ENCODE results near the gene PDGFB.

- TF ChIP-seq, protein P1, sequence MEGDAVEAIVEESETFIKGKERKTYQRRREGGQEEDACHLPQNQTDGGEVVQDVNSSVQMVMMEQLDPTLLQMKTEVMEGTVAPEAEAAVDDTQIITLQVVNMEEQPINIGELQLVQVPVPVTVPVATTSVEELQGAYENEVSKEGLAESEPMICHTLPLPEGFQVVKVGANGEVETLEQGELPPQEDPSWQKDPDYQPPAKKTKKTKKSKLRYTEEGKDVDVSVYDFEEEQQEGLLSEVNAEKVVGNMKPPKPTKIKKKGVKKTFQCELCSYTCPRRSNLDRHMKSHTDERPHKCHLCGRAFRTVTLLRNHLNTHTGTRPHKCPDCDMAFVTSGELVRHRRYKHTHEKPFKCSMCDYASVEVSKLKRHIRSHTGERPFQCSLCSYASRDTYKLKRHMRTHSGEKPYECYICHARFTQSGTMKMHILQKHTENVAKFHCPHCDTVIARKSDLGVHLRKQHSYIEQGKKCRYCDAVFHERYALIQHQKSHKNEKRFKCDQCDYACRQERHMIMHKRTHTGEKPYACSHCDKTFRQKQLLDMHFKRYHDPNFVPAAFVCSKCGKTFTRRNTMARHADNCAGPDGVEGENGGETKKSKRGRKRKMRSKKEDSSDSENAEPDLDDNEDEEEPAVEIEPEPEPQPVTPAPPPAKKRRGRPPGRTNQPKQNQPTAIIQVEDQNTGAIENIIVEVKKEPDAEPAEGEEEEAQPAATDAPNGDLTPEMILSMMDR (IDR thresholded peaks at IDR 0.05; ENCODE audit: insufficient read depth, low read length), result no peak
- TF ChIP-seq SPI1 (IDR thresholded peaks at IDR 0.05; ENCODE audit: borderline replicate concordance, low read depth) (no peak), GABPA (IDR thresholded peaks at IDR 0.05; ENCODE audit: low read depth) (no peak)
These were observed 4.4 kb upstream of the PDGFB start for GRCh38 chr22:39249086-39249704.

Measured in HL-60 (cell line).